HG03460 (cell line): ENCODE measurements around the gene GTPBP4.
"Not testable (repeated sequence)": the region's sequence is repeated elsewhere in the genome, so short reads cannot be mapped to it uniquely, and the experiment has no call there.

ENCODE experiments used
- ATAC-seq: cut with Tn5 transposase; IDR thresholded peaks from one replicate; pipeline ENCODE4 v1.9.1; 2021; ENCODE audit not compliant: unreplicated experiment

The GTPBP4 gene

GRCh38 chr10:988667-989545 lies 672 bp downstream of the GTPBP4 start:
- ATAC-seq: no peak

- no peak for ATAC-seq
Measured at GRCh38 chr10:990808-991207, 2.6 kb downstream of the GTPBP4 start.

GRCh38 chr10:992467-992866 lies 4.2 kb downstream of the GTPBP4 start:
- peak; percentile 31 for ATAC-seq

GRCh38 chr10:992871-993270 lies 4.6 kb downstream of the GTPBP4 start:
- ATAC-seq: peak; percentile 7

GRCh38 chr10:994836-995558 lies 6.8 kb downstream of the GTPBP4 start:
- no peak for ATAC-seq

GRCh38 chr10:995559-995926 lies 7.3 kb downstream of the GTPBP4 start:
- no peak for ATAC-seq

GRCh38 chr10:996031-996430 lies 7.8 kb downstream of the GTPBP4 start:
- no peak for ATAC-seq

GRCh38 chr10:997266-998022 lies 9.2 kb downstream of the GTPBP4 start:
- no peak for ATAC-seq

GRCh38 chr10:1002425-1003006 lies 14.3 kb downstream of the GTPBP4 start:
- no peak for ATAC-seq

- ATAC-seq: no peak
Measured at GRCh38 chr10:1003884-1004670, 15.8 kb downstream of the GTPBP4 start.

GRCh38 chr10:1006573-1006972 lies 18.3 kb downstream of the GTPBP4 start:
- no peak for ATAC-seq

GRCh38 chr10:1007583-1007982 lies 19.3 kb downstream of the GTPBP4 start:
- ATAC-seq: no peak

- no peak for ATAC-seq
Measured at GRCh38 chr10:1009071-1009494, 20.8 kb downstream of the GTPBP4 start.

GRCh38 chr10:1009947-1010346 lies 21.7 kb downstream of the GTPBP4 start:
- ATAC-seq: not testable (repeated sequence)

GRCh38 chr10:1010703-1011102 lies 22.5 kb downstream of the GTPBP4 start:
- no peak for ATAC-seq

- no peak for ATAC-seq
Measured at GRCh38 chr10:1011696-1012095, 23.5 kb downstream of the GTPBP4 start.

- ATAC-seq: no peak
Measured at GRCh38 chr10:1015688-1016087, 27.5 kb downstream of the GTPBP4 start.

GRCh38 chr10:1019362-1019761 lies 31.1 kb downstream of the GTPBP4 start:
- no peak for ATAC-seq

GRCh38 chr10:1020460-1020859 lies 32.2 kb downstream of the GTPBP4 start:
- no peak for ATAC-seq

- ATAC-seq: no peak
Measured at GRCh38 chr10:1020958-1021357, 32.7 kb downstream of the GTPBP4 start.
